HepG2 (cell line): ENCODE data around the gene PKLR. TPM values are rescaled to one million over a fixed set of nuclear protein-coding genes. Genes with fewer than 3 reads are reported as not detected.
A peak's percentile ranks its signal among the peaks of the same experiment; 100 is the strongest.

Experiments
- NAIF1 ChIP-seq: sonication (generic); formaldehyde crosslinking; IDR thresholded peaks from 2 replicates; pipeline ENCODE4 v1.5.0; 2020; ENCODE audit warnings: mild to moderate bottlenecking, missing genetic modification reagents, borderline replicate concordance
- NCOA1 ChIP-seq: sonication (generic); formaldehyde crosslinking; IDR thresholded peaks from 2 replicates; pipeline ENCODE4 v1.9.0; 2021; ENCODE audit warnings: missing genetic modification reagents
- NFE2L1 ChIP-seq: sonication (generic); formaldehyde crosslinking; IDR thresholded peaks from 2 replicates; pipeline ENCODE4 v1.4.0; 2020; ENCODE audit warnings: missing genetic modification reagents, mild to moderate bottlenecking, borderline replicate concordance
- NR1H2 ChIP-seq: sonication (generic); formaldehyde crosslinking; IDR thresholded peaks from 2 replicates; pipeline ENCODE4 v1.8.1; 2022; ENCODE audit warnings: low read depth, missing genetic modification reagents, borderline replicate concordance
- POLR2G ChIP-seq: fragments of 200-400 bp; formaldehyde crosslinking; IDR thresholded peaks from 2 replicates; pipeline ENCODE4 v1.6.1; 2018; ENCODE audit warnings: mild to moderate bottlenecking, low read depth, low read length, moderate library complexity
- TAF1 ChIP-seq: sonication (generic); formaldehyde crosslinking; IDR thresholded peaks from 2 replicates; pipeline ENCODE4 v1.4.0; 2020; ENCODE audit warnings: missing genetic modification reagents
- TAF15 ChIP-seq: fragments of 200-400 bp; formaldehyde crosslinking; IDR thresholded peaks from one replicate; pipeline ENCODE4 v1.6.1; 2018; ENCODE audit warnings: mild to moderate bottlenecking, low read depth, low read length; ENCODE audit not compliant: poor library complexity, severe bottlenecking
- TCF7 ChIP-seq: sonication (generic); IDR thresholded peaks from 2 replicates; pipeline ENCODE4 v1.6.1; 2016; ENCODE audit warnings: antibody characterized with exemption, low read depth
- TMF1 ChIP-seq: sonication (generic); formaldehyde crosslinking; IDR thresholded peaks from 2 replicates; pipeline ENCODE4 v1.8.1; 2022; ENCODE audit warnings: low read depth, missing genetic modification reagents
- ZC3H4 ChIP-seq: sonication (generic); formaldehyde crosslinking; IDR thresholded peaks from 2 replicates; pipeline ENCODE4 v1.4.0; 2020; ENCODE audit warnings: missing genetic modification reagents, borderline replicate concordance
- polyA plus RNA-seq, 8 experiments: library from polyadenylated mRNA; depleted of rRNA in 3 of 8; stranded (reverse) in 7 of 8; unstranded in 1 of 8; fragments of >200 nt; fragmentation: Illumina TruSeq in 4 of 8; extraction: Trizol in 4 of 8; gene quantifications; 2 replicates each; pipeline versions ENCODE4 v1.2.1 to v1.2.3, GENCODE V29; 2011 to 2016; ENCODE audit warnings: low read depth in 4 of 8, missing spikeins in 1 of 8, mixed read lengths in 1 of 8; ENCODE audit not compliant: insufficient read depth in 1 of 8
- total RNA-seq, 5 experiments: library from RNA; depleted of rRNA; stranded (reverse); fragments of >200 nt; fragmentation: Illumina TruSeq; extraction: Trizol; gene quantifications; 2 replicates each; pipeline ENCODE4 v1.2.3, GENCODE V29; 2016; ENCODE audit warnings: low read depth in 1 of 5
- TF ChIP-seq, protein P1 (sequence below): sonication (generic); formaldehyde crosslinking; IDR thresholded peaks from 2 replicates; pipeline ENCODE4 v1.4.0; 2020; ENCODE audit warnings: missing genetic modification reagents, borderline replicate concordance
- TF ChIP-seq, protein P2 (sequence below): IDR thresholded peaks from 2 replicates; pipeline ENCODE4 v1.6.1; 2016; ENCODE audit warnings: missing compliant biosample characterization, missing genetic modification reagents, borderline replicate concordance
- TF ChIP-seq, protein P3 (sequence below): sonication (generic); formaldehyde crosslinking; IDR thresholded peaks from 2 replicates; pipeline ENCODE4 v1.4.0; 2020; ENCODE audit warnings: mild to moderate bottlenecking, missing genetic modification reagents
- TF ChIP-seq, protein P4 (sequence below): IDR thresholded peaks from 2 replicates; pipeline ENCODE4 v1.6.1; 2016; ENCODE audit warnings: low read depth
- TF ChIP-seq, protein P5 (sequence below): fragments of 450-650 bp; IDR thresholded peaks from 2 replicates; pipeline ENCODE4 v1.6.1; 2017; ENCODE audit warnings: mild to moderate bottlenecking
- TF ChIP-seq, protein P6 (sequence below): conservative IDR thresholded peaks from 2 replicates; pipeline ENCODE4 v1.6.1; 2018; ENCODE audit warnings: missing genetic modification reagents

The PKLR gene
- total and polyA plus RNA-seq, 2 of the 13 experiments (the other 11 are each of a cell fraction or from before 2014, with no cell fraction given), result 10.3 to 29.3 TPM

DNA sequence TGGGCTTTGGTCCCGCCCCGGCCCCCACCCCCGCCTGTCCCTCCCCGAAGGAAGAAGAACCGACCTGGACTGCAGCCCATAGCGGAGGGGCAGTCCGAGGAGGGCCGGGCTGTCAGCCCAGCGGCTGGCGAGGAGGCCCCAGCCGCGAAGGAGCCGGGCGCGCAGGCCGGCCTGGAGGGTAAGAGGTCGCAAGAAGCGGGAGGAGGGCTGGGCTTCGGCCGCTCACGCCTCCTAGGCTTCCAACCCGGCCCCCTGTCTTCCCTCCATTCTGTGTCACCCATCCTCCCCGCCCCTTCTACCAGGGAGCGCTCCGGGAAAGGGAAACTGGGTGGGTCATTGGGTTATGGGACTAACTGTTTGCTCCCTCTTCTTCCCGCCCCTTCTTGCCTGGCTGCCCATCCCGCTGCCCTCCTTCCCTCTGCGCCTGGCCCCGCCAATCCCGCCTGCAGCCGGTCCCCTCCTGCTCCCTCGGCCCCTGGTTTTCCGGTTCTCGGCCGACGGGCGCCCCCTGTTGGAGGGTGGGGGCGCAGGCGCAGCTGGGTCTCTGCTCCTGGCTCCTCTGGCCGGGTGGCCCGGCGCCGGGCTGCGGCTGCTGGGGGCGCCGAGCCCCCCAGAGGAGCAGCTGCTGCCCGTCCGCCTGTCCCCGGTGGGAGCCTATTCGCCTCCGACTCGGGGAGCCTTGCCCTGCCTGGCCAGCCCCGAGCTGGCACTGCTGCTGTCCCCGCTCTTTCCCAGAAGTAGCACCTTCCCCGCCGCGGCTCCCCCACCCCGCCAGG is 21.9 kb upstream of the PKLR start (continued):
- TF ChIP-seq, protein P1, sequence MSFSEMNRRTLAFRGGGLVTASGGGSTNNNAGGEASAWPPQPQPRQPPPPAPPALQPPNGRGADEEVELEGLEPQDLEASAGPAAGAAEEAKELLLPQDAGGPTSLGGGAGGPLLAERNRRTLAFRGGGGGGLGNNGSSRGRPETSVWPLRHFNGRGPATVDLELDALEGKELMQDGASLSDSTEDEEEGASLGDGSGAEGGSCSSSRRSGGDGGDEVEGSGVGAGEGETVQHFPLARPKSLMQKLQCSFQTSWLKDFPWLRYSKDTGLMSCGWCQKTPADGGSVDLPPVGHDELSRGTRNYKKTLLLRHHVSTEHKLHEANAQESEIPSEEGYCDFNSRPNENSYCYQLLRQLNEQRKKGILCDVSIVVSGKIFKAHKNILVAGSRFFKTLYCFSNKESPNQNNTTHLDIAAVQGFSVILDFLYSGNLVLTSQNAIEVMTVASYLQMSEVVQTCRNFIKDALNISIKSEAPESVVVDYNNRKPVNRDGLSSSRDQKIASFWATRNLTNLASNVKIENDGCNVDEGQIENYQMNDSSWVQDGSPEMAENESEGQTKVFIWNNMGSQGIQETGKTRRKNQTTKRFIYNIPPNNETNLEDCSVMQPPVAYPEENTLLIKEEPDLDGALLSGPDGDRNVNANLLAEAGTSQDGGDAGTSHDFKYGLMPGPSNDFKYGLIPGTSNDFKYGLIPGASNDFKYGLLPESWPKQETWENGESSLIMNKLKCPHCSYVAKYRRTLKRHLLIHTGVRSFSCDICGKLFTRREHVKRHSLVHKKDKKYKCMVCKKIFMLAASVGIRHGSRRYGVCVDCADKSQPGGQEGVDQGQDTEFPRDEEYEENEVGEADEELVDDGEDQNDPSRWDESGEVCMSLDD (CRISPR knock-in tag), result no peak
- TF ChIP-seq NAIF1 (CRISPR knock-in tag) (no peak), TMF1 (no peak), POLR2G (no peak), NFE2L1 (CRISPR knock-in tag) (no peak), TAF1 (CRISPR knock-in tag) (no peak; the same call in 1 of the 2 replicates), TAF15 (peak; percentile 67), NCOA1 (CRISPR knock-in tag) (no peak), ZC3H4 (no peak), TCF7 (no peak), NR1H2 (CRISPR knock-in tag) (no peak)
- TF ChIP-seq, protein P2, sequence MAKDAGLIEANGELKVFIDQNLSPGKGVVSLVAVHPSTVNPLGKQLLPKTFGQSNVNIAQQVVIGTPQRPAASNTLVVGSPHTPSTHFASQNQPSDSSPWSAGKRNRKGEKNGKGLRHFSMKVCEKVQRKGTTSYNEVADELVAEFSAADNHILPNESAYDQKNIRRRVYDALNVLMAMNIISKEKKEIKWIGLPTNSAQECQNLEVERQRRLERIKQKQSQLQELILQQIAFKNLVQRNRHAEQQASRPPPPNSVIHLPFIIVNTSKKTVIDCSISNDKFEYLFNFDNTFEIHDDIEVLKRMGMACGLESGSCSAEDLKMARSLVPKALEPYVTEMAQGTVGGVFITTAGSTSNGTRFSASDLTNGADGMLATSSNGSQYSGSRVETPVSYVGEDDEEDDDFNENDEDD (CRISPR knock-in tag), result peak; percentile 79
- TF ChIP-seq, protein P3, sequence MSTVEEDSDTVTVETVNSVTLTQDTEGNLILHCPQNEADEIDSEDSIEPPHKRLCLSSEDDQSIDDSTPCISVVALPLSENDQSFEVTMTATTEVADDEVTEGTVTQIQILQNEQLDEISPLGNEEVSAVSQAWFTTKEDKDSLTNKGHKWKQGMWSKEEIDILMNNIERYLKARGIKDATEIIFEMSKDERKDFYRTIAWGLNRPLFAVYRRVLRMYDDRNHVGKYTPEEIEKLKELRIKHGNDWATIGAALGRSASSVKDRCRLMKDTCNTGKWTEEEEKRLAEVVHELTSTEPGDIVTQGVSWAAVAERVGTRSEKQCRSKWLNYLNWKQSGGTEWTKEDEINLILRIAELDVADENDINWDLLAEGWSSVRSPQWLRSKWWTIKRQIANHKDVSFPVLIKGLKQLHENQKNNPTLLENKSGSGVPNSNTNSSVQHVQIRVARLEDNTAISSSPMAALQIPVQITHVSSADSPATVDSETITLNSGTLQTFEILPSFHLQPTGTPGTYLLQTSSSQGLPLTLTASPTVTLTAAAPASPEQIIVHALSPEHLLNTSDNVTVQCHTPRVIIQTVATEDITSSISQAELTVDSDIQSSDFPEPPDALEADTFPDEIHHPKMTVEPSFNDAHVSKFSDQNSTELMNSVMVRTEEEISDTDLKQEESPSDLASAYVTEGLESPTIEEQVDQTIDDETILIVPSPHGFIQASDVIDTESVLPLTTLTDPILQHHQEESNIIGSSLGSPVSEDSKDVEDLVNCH (CRISPR knock-in tag), result no peak
- TF ChIP-seq, protein P4, sequence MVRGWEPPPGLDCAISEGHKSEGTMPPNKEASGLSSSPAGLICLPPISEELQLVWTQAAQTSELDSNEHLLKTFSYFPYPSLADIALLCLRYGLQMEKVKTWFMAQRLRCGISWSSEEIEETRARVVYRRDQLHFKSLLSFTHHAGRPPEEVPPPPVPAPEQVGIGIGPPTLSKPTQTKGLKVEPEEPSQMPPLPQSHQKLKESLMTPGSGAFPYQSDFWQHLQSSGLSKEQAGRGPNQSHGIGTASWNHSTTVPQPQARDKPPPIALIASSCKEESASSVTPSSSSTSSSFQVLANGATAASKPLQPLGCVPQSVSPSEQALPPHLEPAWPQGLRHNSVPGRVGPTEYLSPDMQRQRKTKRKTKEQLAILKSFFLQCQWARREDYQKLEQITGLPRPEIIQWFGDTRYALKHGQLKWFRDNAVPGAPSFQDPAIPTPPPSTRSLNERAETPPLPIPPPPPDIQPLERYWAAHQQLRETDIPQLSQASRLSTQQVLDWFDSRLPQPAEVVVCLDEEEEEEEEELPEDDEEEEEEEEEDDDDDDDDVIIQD (CRISPR knock-in tag), result peak; percentile 10; the same call in 1 of the 2 replicates
- TF ChIP-seq, protein P5, sequence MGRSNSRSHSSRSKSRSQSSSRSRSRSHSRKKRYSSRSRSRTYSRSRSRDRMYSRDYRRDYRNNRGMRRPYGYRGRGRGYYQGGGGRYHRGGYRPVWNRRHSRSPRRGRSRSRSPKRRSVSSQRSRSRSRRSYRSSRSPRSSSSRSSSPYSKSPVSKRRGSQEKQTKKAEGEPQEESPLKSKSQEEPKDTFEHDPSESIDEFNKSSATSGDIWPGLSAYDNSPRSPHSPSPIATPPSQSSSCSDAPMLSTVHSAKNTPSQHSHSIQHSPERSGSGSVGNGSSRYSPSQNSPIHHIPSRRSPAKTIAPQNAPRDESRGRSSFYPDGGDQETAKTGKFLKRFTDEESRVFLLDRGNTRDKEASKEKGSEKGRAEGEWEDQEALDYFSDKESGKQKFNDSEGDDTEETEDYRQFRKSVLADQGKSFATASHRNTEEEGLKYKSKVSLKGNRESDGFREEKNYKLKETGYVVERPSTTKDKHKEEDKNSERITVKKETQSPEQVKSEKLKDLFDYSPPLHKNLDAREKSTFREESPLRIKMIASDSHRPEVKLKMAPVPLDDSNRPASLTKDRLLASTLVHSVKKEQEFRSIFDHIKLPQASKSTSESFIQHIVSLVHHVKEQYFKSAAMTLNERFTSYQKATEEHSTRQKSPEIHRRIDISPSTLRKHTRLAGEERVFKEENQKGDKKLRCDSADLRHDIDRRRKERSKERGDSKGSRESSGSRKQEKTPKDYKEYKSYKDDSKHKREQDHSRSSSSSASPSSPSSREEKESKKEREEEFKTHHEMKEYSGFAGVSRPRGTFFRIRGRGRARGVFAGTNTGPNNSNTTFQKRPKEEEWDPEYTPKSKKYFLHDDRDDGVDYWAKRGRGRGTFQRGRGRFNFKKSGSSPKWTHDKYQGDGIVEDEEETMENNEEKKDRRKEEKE, result no peak
- TF ChIP-seq, protein P6, sequence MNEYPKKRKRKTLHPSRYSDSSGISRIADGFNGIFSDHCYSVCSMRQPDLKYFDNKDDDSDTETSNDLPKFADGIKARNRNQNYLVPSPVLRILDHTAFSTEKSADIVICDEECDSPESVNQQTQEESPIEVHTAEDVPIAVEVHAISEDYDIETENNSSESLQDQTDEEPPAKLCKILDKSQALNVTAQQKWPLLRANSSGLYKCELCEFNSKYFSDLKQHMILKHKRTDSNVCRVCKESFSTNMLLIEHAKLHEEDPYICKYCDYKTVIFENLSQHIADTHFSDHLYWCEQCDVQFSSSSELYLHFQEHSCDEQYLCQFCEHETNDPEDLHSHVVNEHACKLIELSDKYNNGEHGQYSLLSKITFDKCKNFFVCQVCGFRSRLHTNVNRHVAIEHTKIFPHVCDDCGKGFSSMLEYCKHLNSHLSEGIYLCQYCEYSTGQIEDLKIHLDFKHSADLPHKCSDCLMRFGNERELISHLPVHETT (CRISPR knock-in tag), result peak; percentile 59
